ENCODE measurements around the gene ARHGEF17. TPM values are rescaled to one million over a fixed set of nuclear protein-coding genes. Genes with fewer than 3 reads are reported as not detected.

The ARHGEF17 gene
- total RNA-seq, 3 donors from 2014 or later (not counting 1 experiment from before 2014, with no cell fraction given): 0.02 to 0.88 (median 0.50) TPM

DNA sequence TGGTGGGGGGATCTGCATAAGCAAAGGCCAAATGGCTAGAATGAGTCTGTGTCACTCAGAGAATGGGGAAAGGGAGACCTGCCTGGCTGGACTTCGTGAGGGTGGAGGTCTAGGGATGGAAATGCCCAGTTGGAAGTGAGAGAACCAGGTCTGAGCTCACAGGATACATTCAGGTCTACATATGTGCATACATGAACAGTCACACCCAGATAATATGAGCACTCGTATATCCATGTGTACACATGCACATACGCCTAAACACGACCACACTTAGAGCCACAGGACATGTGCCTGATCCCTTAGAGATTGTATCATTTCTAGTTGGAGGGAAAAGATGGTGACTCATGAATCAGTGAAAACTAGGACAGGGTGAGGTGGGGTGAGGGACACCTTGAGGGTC is 47.0 kb downstream of the ARHGEF17 start:
- intact Hi-C loops (cut with micrococcal nuclease): no loop called here
- DNase-seq (no peak), ATAC-seq (no peak)
- 95% methylated on average over 4 of the region's 4 CpGs for WGBS (ENCODE audit: insufficient coverage)
- no peak overlapping the region for H3K4me3 ChIP-seq (ENCODE audit: low read length)
- Mint-ChIP-seq H3K4me3 (no peak overlapping the region), H3K9me3 (no peaks in the 10 kb centered on the region), H3K27me3 (ENCODE audit: low read depth in 2 of 2) (no peaks in the 10 kb centered on the region), H3K4me1 (peaks cover 0 to 5% of the 10 kb centered on the region in 2 donors), H3K27ac (no peak overlapping the region), H3K36me3 (no peaks in the 10 kb centered on the region)
- H3K4me1 ChIP-seq (ENCODE audit: control insufficient read depth, insufficient read depth, low read length): no peaks in the 10 kb centered on the region
- H3K27me3 ChIP-seq (ENCODE audit: control insufficient read depth, insufficient read depth, low read length): no peaks in the 10 kb centered on the region
- no peak for TF ChIP-seq CTCF (IDR thresholded peaks at IDR 0.05)
- no peaks in the 10 kb centered on the region for H3K36me3 ChIP-seq (ENCODE audit: control insufficient read depth, insufficient read depth, low read length)
- no peaks in the 10 kb centered on the region for H3K9me3 ChIP-seq (ENCODE audit: control insufficient read depth, insufficient read depth, low read length)
- no peak overlapping the region for H3K27ac ChIP-seq (ENCODE audit: low read length)

DNA sequence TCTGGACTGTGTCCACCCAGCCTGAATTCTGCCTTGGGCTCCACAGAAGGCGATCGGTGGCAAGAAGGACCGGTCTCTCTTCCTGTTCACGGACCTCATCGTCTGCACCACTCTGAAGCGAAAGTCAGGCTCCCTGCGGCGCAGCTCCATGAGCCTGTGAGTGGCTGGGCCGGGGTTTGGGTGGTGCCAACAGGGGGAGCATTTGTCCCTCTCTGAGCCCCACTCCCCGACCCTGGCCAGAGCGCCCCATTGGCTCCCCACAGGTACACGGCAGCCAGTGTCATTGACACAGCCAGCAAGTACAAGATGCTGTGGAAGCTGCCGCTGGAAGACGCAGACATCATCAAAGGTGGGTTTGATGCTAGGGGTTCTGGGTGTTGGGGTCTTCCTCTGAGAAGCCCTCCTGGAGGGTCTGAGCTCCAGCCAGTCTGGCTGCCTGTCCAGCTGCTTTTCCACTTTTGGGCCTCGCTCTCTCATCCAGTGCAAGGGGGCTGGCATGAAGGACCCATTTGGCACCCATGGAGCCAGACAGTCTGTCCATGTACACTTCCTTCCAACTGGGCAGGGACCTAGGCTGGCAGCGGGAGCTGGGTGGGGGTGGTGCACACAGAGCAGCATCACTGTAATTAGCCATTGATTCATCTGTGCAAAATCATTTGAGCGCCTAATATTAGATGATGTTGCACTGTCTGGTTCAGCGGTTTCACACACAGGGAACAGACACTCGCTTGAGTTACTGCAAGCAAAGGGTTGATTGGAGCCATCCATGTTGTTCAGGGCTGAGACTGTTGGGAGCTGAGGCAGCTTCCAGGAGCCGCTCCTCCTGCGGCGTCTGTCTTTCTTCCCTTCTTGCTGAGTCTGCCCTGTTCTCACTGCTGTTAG is 49.1 kb downstream of the ARHGEF17 start:
- Histone ChIP-seq H3K27ac (ENCODE audit: low read length) (no peak overlapping the region), H3K4me3 (ENCODE audit: low read length) (no peak overlapping the region), H3K36me3 (ENCODE audit: control insufficient read depth, insufficient read depth, low read length) (no peaks in the 10 kb centered on the region), H3K4me1 (ENCODE audit: control insufficient read depth, insufficient read depth, low read length) (no peaks in the 10 kb centered on the region), H3K27me3 (ENCODE audit: control insufficient read depth, insufficient read depth, low read length) (no peaks in the 10 kb centered on the region), H3K9me3 (ENCODE audit: control insufficient read depth, insufficient read depth, low read length) (no peaks in the 10 kb centered on the region)
- Mint-ChIP-seq H3K4me1 (no peaks in the 10 kb centered on the region), H3K27me3 (ENCODE audit: low read depth in 2 of 2) (no peaks in the 10 kb centered on the region), H3K9me3 (no peaks in the 10 kb centered on the region), H3K36me3 (no peaks in the 10 kb centered on the region), H3K27ac (no peak overlapping the region), H3K4me3 (no peak overlapping the region)
- ATAC-seq (no peak), DNase-seq (no peak)
- no peak for TF ChIP-seq CTCF (IDR thresholded peaks at IDR 0.05)
- WGBS (ENCODE audit: insufficient coverage): 93% methylated on average over 22 of the region's 22 CpGs
- intact Hi-C loops (cut with micrococcal nuclease): no loop called here

- Histone ChIP-seq H3K36me3 (ENCODE audit: control insufficient read depth, insufficient read depth, low read length) (no peaks in the 10 kb centered on the region), H3K27ac (ENCODE audit: low read length) (no peak overlapping the region), H3K4me1 (ENCODE audit: control insufficient read depth, insufficient read depth, low read length) (no peaks in the 10 kb centered on the region), H3K27me3 (ENCODE audit: control insufficient read depth, insufficient read depth, low read length) (no peaks in the 10 kb centered on the region), H3K4me3 (ENCODE audit: low read length) (no peak overlapping the region), H3K9me3 (ENCODE audit: control insufficient read depth, insufficient read depth, low read length) (no peaks in the 10 kb centered on the region)
- ATAC-seq (no peak), DNase-seq (no peak)
- H3K4me3 Mint-ChIP-seq: no peak overlapping the region
- no peaks in the 10 kb centered on the region for H3K9me3 Mint-ChIP-seq
- H3K4me1 Mint-ChIP-seq: no peaks in the 10 kb centered on the region
- no peak overlapping the region for H3K27ac Mint-ChIP-seq
- TF ChIP-seq CTCF (IDR thresholded peaks at IDR 0.05): no peak
- no peaks in the 10 kb centered on the region for H3K36me3 Mint-ChIP-seq
- intact Hi-C loops (cut with micrococcal nuclease): no loop called here
- WGBS (ENCODE audit: insufficient coverage): 95% methylated on average over 4 of the region's 5 CpGs
- no peaks in the 10 kb centered on the region for H3K27me3 Mint-ChIP-seq (ENCODE audit: low read depth in 2 of 2)
Observed at GRCh38 chr11:73358071-73358470, 50.0 kb downstream of the ARHGEF17 start.

DNA sequence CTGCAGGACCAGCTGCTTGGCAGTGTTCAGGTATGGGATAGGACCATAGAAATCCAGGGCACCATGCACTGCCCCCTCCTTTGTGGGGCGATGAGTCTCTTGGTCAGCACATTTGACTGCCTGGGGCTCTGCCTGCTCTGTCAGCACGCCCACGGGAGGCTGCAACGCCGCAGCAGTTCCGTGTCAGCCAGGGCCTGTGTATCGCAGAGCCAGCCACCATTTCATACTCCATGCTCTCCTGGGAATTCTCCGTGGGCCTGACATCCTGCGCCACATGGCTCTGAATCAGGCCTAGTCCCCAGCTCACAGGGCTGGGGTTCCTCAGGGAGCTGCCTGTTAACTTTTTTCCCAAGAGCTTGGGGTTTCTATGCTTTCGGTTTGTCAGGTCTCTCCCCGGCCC is 51.3 kb downstream of the ARHGEF17 start:
- DNase-seq (no peak), ATAC-seq (no peak)
- no peaks in the 10 kb centered on the region for H3K9me3 Mint-ChIP-seq
- no peaks in the 10 kb centered on the region for H3K4me1 Mint-ChIP-seq
- no peak overlapping the region for H3K27ac Mint-ChIP-seq
- TF ChIP-seq CTCF (IDR thresholded peaks at IDR 0.05): no peak
- WGBS (ENCODE audit: insufficient coverage): 90% methylated on average over 11 of the region's 11 CpGs
- no peaks in the 10 kb centered on the region for H3K27me3 Mint-ChIP-seq (ENCODE audit: low read depth in 2 of 2)
- no peak overlapping the region for H3K4me3 ChIP-seq (ENCODE audit: low read length)
- no peaks in the 10 kb centered on the region for H3K36me3 Mint-ChIP-seq
- intact Hi-C loops (cut with micrococcal nuclease): no loop called here
- no peaks in the 10 kb centered on the region for H3K36me3 ChIP-seq (ENCODE audit: control insufficient read depth, insufficient read depth, low read length)
- H3K27ac ChIP-seq (ENCODE audit: low read length): no peak overlapping the region
- no peak overlapping the region for H3K4me3 Mint-ChIP-seq
- H3K9me3 ChIP-seq (ENCODE audit: control insufficient read depth, insufficient read depth, low read length): no peaks in the 10 kb centered on the region
- no peaks in the 10 kb centered on the region for H3K4me1 ChIP-seq (ENCODE audit: control insufficient read depth, insufficient read depth, low read length)
- H3K27me3 ChIP-seq (ENCODE audit: control insufficient read depth, insufficient read depth, low read length): no peaks in the 10 kb centered on the region

All from natural killer cell (primary cell).